ENCODE measurements around the gene PDCD5.
"Not testable (repeated sequence)": the region's sequence is repeated elsewhere in the genome, so short reads cannot be mapped to it uniquely, and the experiment has no call there.

The PDCD5 gene, protein sequence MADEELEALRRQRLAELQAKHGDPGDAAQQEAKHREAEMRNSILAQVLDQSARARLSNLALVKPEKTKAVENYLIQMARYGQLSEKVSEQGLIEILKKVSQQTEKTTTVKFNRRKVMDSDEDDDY

GRCh38 chr19:32580901-32581704 is at the start of gene PDCD5:
PDCD5 (plus strand) TSS chr19:32581190; CDS start chr19:32581262, 72 bp downstream.
- peak; percentile 99 for DNase-seq (ENCODE audit: low spot score)

DNA sequence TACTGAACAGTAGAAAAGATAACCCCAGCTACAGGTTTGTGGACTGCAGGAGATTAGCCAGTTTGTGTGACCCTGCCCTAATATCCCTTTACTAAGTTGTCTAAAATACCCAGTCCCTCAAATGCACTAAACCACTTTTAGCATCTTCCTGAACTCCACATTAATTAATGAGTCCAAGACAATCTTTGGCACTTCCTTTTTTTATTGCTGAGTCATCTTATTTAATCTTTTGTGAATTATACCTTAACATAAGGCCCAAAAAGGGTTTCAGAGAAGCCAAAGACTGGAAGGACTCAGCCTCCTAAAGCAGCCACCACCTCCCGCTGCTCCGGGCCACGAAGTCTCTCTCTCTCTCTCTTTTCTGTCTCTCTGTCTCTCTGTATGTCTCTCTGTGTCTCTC is 48.8 kb upstream of the PDCD5 start:
- no peak for DNase-seq (ENCODE audit: low spot score)

DNA sequence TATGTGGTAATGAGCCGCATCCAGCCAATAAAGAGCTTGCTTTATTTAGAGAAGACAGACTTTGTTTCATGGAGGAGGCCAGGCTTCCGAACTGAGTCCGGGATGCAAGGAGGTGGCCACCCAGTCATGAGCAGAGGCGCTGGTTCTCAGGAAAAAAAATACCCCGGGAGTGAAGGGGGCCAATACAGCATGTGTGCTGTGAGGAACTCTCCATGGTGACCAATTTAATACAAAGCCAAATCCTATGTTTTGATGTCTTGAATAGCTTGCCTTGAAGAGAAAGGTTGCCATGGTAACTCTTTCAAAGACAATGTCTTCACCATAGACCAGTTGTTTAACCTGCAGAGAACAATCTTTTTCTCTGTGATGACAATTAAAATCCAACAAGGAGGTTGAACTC is 43.4 kb upstream of the PDCD5 start:
- no peak for DNase-seq (ENCODE audit: low spot score)

GRCh38 chr19:32539240-32539916 is 41.6 kb upstream of the PDCD5 start:
- no peak for DNase-seq (ENCODE audit: low spot score)

DNA sequence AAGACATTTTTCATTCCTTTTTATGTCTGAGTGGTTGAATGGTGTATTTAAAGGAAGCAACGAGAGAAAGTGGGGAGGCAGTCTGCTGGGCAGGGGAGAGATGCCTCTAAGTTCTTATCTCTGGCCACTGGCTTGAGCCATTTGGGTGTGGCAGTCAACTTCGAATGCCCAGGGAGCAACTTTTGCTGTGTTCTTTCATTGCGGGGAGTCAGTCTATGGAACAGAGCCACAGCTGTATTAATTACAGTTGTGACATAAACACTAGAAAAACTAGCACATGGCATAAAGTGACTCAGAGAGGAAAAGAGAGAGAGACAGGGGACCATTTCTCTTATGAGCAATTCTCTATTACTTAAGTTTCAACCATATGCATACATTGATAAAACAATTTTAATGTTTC is 40.4 kb upstream of the PDCD5 start:
- no peak for DNase-seq (ENCODE audit: low spot score)

DNA sequence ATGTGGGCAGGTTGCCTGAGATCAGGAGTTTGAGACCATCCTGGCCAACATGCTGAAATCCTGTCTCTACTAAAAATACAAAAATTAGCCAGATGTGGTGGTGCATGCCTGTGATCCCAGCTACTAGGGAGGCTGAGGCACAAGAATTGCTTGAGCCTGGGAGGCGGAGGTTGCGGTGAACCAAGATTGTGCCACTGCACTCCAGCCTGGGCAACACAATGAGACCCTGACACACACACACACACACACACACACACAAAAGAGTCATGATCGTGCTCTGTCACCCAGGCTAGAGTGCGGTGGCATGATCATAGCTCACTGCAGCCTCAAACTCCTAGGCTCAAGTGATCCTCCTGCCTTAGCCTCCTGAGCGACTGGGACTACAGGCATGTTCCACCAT is 39.6 kb upstream of the PDCD5 start:
- DNase-seq (ENCODE audit: low spot score) = not testable (repeated sequence)

- DNase-seq (ENCODE audit: low spot score) = no peak
Measured at GRCh38 chr19:32542477-32543108, 38.4 kb upstream of the PDCD5 start.

DNA sequence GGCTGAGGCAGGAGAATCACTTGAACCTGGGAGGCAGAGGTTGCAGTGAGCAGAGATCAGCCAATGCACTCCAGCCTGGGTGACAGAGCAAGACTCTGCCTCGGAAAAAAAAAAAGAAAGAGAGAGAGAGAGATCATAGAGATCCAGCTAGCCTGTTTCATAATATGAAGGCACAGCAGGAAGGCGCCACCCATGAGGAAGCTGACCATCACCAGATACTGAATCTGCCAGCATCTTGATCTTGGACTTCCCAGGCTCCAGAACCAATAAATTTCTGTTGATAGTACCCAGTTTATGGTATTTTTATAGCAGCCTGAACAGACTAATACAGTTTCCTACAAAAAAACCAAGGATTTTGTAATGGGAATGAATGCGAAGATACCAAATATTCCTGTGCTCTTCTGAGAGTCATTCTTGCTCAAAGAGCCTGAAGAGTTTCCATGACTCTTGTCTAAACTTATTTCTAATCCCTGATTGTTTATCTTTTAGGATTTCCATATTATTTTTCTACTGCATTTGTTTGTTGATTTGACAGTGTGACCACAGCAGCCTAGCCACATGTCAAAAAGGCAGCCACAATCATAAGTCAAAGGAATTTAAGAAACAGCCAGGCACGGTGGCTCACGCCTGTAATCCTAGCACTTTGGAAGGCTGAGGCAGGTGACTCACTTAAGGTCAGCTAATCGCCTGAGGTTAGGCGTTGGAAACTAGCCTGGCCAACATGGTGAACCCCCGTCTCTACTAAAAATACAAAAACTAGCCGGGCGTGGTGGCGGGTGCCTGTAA is 37.7 kb upstream of the PDCD5 start:
- DNase-seq (ENCODE audit: low spot score) = no peak

DNA sequence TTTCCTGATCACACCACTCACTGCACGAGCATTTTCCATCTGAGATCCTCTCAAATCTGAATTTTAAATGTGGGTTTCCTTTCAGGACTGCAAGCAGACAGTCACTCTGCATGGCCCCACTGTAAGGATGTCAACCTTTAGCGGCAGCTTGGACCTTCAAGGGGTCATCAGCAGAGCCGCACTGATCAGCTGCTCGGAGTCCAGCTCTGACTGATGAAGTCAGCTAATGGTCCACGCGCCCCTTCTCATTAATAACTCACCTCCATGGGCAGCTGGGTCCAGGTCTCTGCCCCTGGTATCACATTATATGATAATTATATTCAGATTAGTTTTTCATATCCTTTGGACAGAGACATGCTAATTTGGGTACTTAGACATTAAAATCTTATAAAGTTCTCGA is 36.1 kb upstream of the PDCD5 start:
- no peak for DNase-seq (ENCODE audit: low spot score)

- DNase-seq (ENCODE audit: low spot score) = no peak
Measured at GRCh38 chr19:32550666-32551065, 30.3 kb upstream of the PDCD5 start.

DNA sequence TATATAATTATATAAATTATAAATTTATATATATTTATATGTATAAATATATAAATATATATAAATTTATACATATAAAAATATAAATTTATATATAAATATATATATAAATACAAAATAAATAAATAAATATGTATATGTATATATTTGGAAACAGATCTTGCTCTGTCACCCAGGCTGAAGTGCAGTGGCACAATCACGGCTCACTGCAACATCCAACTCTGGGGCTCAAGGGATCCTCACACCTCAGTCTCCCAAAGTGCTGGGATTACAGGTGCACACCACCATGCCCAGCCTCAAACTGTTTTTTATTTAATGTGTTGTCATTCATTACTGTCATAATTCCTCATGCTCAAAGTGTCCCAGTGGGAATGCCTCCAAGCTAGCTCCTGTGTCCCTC is 25.2 kb upstream of the PDCD5 start:
- DNase-seq (ENCODE audit: low spot score) = no peak

- DNase-seq (ENCODE audit: low spot score) = no peak
Measured at GRCh38 chr19:32558607-32559228, 22.3 kb upstream of the PDCD5 start.

- DNase-seq (ENCODE audit: low spot score) = no peak
Measured at GRCh38 chr19:32563761-32564160, 17.2 kb upstream of the PDCD5 start.

DNA sequence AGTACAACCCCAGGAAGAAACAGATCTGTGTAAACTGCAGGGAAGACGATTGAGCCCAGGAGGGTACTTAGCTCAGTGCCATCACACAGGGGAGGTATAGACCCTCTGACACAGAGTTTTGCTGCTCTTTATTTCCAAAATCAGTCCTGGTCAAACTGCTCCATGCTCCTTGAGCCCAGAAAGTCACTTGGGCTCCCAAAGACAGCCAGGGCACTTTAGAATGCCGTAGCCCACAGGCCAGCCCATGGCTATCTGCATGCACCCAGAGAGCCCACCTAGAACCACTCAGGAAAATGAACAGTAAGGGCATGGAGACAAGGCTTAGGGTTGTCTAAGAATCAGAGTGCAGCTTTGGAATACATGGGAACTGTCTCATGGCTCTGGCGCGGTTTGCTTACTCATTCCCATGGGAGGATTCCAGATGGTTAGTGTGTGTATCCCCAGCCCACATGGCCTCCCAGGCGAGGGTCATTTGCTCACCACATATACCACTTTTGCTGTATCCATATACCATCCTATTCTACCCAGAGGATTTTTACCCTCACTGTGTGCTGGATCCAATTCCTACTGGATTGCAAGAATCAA is 14.7 kb upstream of the PDCD5 start:
- DNase-seq (ENCODE audit: low spot score) = no peak

- DNase-seq (ENCODE audit: low spot score) = no peak
Measured at GRCh38 chr19:32567486-32567885, 13.5 kb upstream of the PDCD5 start.

- peak; percentile 70 for DNase-seq (ENCODE audit: low spot score)
Measured at GRCh38 chr19:32570081-32570785, 10.8 kb upstream of the PDCD5 start.

GRCh38 chr19:32571471-32572075 is 9.4 kb upstream of the PDCD5 start:
- not testable (repeated sequence) for DNase-seq (ENCODE audit: low spot score)

DNA sequence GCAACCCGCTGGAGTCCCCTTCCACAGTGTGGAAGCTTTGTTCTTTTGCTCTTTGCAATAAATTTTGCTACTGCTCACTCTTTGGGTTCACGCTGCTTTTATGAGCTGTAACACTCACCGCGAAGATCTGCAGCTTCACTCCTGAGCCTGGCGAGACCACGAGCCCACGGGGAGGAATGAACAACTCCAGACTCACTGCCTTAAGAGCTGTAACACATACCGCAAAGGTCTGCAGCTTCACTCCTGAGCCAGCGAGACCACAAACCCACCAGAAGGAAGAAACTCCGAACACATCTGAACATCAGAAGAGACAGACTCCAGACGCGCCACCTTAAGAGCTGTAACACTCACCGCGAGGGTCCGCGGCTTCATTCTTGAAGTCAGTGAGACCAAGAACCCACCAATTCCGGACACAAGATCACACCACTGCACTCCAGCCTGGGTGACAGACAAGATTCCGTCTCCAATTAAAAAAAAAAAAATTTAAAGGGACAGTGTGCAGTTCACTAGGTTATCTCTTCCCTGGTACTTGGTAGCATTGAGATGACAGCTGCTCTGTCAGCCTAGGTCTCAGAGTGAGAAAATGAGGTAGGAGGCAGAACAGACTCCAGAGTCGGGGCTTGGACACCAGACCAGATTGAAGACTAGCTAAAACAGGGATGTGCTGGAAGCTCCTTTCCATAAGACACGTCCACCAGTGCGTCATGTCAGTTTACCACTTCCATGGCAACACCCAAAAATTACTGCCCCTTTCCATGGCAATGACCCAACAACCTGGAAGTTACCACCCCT is 8.1 kb upstream of the PDCD5 start:
- DNase-seq (ENCODE audit: low spot score) = not testable (repeated sequence)

DNA sequence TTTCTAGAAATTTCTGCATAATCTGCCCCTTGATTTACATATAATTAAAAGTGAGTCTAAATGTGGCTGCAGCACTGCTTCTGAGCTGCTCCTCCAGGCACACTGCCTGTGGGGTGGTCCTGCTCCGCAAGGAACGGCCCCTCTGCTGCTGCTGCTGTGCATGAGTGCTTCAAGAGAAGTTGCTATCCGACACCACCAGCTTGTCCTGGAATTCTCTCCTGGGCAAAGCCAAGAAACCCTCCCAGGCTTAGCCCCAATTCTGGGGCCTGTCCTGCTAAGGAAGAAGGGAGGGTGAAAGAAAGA is 7.5 kb upstream of the PDCD5 start:
- no peak for DNase-seq (ENCODE audit: low spot score)
